HG02884 (cell line): ENCODE measurements around the gene SYNE3.

Source experiments
- ATAC-seq: cut with Tn5 transposase; IDR thresholded peaks from one replicate; pipeline ENCODE4 v1.9.1; 2021; ENCODE audit warnings: mild to moderate bottlenecking, moderate library complexity; ENCODE audit not compliant: unreplicated experiment

SYNE3 gene

DNA sequence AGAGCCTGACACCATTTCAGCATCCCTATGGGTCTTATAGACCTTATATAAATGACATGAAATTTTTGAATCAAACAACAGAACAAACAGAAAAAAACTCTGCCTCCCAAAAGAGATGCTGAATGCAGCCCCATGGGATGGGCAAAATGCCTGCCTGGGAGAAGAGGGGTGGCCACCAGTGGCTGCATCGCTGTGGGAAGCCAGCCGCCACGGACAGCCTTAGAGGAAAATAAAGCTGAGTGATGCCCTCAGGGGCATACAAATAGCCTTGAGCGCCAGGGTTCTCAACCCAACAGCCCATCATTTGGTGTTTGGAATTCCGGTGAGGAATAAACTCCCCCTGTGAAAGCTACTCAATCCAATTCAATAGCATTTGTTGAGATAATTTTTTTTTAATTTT lies 22.9 kb downstream of the SYNE3 start:
- no peak for ATAC-seq

DNA sequence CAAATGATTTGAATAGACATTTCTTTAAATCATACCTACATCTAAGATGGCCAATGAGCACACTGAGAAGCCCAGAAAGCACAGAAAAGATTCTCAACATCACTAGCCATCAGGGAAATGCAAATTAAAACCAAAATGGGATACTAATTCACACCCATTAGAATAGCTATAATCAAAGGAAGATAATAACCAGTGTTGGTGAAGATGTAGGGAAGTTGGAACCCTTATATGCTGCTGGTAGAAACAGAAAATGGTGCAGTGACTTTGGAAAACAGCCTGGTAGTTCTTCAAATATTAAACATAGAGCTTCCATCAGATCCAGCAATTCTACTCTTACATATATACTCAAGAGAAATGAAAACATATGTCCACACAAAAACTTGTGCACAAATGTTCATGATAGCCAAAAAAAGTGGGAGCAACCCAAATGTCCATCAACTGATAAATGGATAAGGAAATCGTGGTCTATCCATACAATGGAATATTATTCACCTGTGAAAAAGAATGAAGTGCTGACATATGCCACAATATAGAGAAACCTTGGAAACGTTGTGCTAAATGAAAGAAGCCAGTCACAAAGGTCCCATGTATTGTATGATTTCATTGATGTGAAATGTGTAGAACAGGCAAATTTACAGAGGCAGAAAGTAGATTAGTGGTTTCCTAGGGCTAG lies 24.4 kb downstream of the SYNE3 start:
- no peak for ATAC-seq

- no peak for ATAC-seq
Observed at GRCh38 chr14:95490727-95491451, 25.6 kb downstream of the SYNE3 start.

GRCh38 chr14:95490138-95490509 lies 26.3 kb downstream of the SYNE3 start:
- no peak for ATAC-seq

DNA sequence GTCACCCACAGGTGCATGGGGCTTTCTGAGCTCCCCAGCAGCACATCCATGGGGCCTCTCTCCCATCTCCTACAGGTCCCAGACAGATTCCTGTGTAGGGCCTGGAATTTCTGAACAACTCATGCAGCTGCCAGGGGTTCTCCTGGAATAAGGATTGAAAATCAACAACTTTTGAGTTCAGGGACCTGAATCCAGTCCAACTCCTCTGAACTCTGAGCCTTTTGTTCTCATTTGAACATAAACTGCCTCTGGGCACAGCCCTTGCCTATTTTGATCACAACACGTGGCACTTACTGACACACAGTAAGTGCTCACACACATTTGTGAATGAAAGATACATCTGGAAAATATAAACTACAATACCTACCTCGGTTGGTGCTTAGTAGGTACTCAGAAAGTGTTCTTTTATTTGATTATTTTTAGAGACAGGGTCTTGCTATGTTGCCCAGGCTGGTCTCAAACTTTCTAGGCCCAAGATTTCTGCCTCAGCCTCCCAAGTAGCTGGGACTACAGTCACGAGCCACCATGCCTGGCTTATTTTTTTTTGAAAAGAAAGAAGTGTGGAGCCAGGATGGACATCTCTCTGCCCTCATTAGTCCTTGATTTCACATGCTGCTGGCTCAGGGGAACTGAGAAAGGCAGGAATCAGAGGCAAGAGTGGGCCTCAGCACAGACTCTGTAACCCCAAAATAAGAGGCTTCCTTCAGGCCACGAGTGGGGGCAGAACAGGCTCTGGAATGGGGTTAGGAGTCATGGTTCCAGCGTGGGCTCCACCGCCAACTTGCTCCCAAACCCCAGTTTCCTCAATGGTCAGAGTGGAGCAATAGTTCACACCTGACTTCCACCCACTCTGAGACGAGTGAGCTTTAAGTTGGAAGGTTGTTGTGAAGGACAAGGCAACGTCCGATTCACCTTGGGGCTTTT lies 27.0 kb downstream of the SYNE3 start:
- no peak for ATAC-seq

- no peak for ATAC-seq
Observed at GRCh38 chr14:95488376-95489213, 27.9 kb downstream of the SYNE3 start.

- no peak for ATAC-seq
Observed at GRCh38 chr14:95487669-95488084, 28.8 kb downstream of the SYNE3 start.

GRCh38 chr14:95486875-95487668 lies 29.4 kb downstream of the SYNE3 start:
- ATAC-seq: no peak

GRCh38 chr14:95485222-95485819 lies 31.1 kb downstream of the SYNE3 start:
- no peak for ATAC-seq

DNA sequence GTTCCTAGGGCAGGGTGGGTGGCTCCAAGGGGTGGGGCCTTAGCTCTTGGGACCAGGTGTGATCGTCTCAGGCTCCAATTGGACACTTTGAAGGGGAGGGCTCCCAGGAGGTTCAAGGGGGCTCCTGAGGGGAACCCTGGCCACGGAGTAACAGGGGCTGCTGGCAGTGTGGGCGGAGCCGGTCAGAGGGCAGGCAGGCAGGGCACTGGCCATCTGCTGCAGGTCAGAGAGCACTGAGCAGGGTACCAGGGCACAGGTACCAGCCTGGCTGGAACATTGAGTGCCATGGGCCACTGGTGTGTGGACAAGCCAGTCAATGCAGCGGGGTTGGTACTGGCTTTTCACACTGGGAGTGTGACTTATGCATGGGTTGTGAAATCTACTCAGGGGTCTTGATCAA lies 32.2 kb downstream of the SYNE3 start:
- no peak for ATAC-seq

- ATAC-seq: no peak
Observed at GRCh38 chr14:95483309-95484165, 32.9 kb downstream of the SYNE3 start.

DNA sequence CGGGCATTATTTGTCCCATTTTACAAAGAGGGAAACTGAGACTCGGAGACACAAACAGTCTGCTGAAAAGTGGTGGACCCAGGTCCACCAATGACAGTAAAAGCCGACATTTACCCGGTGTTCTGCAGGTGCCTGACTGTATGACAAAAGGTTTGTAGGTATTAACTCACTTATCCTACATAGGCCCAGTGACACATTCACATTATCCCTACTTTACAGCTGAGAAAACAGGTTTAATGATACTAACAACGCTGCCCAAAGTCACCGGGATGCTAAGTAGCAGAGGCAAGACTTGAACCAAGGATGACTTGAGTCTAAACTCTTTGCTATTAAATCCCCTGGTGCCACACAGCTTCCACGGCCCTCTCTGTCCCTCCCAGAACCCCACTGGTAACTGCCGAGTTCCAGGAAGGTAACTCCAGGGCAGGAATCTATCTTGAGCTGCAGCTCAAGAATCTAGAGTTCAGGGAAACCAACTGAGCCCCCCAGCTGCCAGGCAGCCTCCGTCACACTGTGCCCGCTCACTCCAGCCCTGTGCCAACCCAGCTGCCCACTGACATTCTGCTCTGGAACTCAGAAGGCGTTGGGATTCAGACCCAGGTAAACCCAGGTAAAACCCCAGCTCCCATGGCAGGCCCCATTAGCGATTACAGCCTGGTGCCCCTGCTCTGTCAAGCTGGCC lies 33.7 kb downstream of the SYNE3 start:
- no peak for ATAC-seq

DNA sequence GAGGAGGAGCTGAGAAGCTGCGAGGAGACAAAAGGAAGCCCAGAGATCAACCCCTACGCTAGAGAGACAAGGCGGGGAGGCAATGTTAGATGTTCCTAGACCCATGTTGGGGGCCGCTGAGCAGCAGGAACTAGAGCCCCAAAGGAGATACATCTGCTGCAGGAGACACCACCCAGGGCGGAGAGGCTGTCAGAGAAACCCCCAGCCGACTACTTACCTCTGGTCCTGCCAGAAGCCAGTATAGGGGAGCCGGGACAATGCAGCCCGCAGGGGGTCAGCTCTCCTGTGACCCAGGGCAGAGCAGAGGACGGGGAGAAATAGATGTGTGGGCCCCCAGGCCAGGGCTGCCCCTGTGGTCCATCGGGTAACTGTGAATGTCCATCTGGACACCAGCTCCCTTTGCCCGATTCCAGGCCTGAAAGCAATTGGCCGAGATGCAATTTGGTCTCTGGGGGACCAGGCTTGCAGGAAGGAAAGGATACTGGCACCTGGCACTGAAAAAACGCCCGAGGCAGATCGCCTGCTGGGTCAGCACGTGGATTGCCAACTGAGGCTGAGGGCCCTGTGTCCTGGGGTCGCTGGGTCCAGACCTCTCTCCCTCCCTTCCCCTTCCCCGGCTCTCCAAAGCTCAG lies 34.9 kb downstream of the SYNE3 start:
- no peak for ATAC-seq

- ATAC-seq: no peak
Observed at GRCh38 chr14:95480887-95481226, 35.6 kb downstream of the SYNE3 start.

DNA sequence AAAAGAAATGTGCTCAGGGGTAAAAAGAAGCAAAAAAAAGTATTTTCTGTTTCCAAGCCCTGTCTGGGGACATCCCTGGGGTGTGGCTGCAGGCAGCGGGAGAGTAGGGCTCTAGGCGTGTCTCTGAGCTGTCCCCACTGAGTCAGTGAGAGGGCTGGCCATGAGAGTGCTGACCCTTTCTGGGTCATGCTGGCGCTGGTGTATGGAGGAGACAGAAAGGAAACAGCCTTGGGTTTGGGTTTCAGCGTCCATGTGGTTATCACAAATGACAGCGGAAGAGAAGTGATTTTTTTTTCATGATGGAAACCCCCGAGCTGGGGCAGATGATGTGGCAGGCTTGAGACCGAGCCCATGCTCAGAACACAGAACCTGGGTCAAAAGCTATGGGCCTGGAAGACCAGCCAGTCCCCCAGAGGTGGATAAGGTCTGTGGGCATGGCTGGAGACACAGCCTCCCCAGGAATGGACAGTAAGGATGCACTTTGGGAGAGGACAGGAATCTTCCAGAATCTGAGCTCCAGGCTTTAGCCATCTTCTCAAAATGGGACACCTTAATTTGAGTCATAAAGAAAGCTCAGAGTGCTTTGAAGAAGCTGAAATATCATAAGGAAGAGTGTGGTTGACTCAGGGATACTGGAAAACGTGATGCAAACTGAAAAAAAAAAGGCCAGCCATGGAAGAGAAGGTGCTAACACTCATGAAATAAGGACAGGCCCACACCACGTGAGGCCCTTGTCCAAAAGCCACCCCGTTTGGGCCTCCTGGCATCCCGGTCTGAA lies 36.2 kb downstream of the SYNE3 start:
- ATAC-seq: no peak

DNA sequence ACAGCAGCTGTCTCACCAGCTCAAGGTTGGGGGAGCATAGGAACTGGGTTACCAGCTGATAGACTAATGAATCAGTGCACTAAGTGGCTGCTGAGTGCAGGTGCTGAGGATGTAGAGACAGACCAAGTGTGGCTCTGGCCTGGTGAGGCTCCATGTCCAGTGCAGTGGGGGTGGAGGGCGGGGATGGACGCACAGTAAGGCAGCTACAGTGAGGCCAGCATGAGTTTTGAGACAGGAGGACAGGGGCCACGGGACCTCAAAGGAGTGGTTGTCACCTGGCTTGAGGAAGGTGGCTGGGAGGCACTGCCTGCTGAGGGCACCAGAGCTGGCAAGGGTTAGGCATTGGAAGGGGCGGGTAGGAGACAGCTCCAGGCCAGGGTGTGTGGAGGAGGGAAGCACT lies 37.0 kb downstream of the SYNE3 start:
- ATAC-seq: no peak

- no peak for ATAC-seq
Observed at GRCh38 chr14:95478818-95479217, 37.6 kb downstream of the SYNE3 start.
